Esophagus muscularis mucosa (tissue), 4 donors: ENCODE results near the gene GTF2E1. TPM values are rescaled to one million over a fixed set of nuclear protein-coding genes. Genes with fewer than 3 reads are reported as not detected.
A peak's percentile ranks its signal among the peaks of the same experiment; 100 is the strongest.

ENCODE experiments used
- DNase-seq: peaks from one replicate; pipeline ENCODE4 v3.0.0-alpha.2; 2017; ENCODE audit errors: extremely low spot score
- H3K27ac ChIP-seq, 4 donors: fragments of 200-600 bp; sonication (generic); replicated peaks in 1 of 4; 1 replicate in 3 of 4; 2 replicates in 1 of 4; pipeline ENCODE4 v1.5.1; 2016 to 2019; ENCODE audit warnings: mild to moderate bottlenecking in 1 of 4
- H3K27me3 ChIP-seq, 4 donors: fragments of 200-600 bp; sonication (generic); one replicate each; pipeline versions ENCODE4 v1.5.1 to v1.6.0; 2016 to 2019
- H3K36me3 ChIP-seq, 4 donors: fragments of 200-600 bp; sonication (generic); one replicate each; pipeline ENCODE4 v1.5.1; 2016 to 2019
- H3K4me1 ChIP-seq, 4 donors: fragments of 200-600 bp; sonication (generic); one replicate each; pipeline ENCODE4 v1.5.1; 2016 to 2019
- H3K4me3 ChIP-seq, 4 donors: fragments of 200-600 bp; sonication (generic); 1 replicate in 2 of 4; 2 replicates in 2 of 4; pipeline ENCODE4 v1.5.1; 2016 to 2019; ENCODE audit warnings: mild to moderate bottlenecking in 4 of 4, moderate library complexity in 1 of 4
- H3K9me3 ChIP-seq, 4 donors: fragments of 200-600 bp; sonication (generic); 1 replicate in 3 of 4; 2 replicates in 1 of 4; pipeline ENCODE4 v1.5.1; 2016 to 2019
- CTCF ChIP-seq, 3 experiments: fragments of 200-600 bp in 2 of 3; fragments of 450-650 bp in 1 of 3; sonication (generic) in 2 of 3; IDR thresholded peaks; one replicate each; pipeline ENCODE4 v1.5.1; 2017 to 2019; ENCODE audit warnings: antibody characterized with exemption in 3 of 3, mild to moderate bottlenecking in 2 of 3, moderate library complexity in 1 of 3
- EP300 ChIP-seq: sonication (generic); formaldehyde crosslinking; IDR thresholded peaks from one replicate; pipeline ENCODE4 v1.6.1; 2017; ENCODE audit warnings: antibody characterized with exemption
- POLR2A ChIP-seq: fragments of 450-650 bp; IDR thresholded peaks from one replicate; pipeline ENCODE4 v1.6.1; 2017; ENCODE audit warnings: antibody characterized with exemption, moderate library complexity, mild to moderate bottlenecking, low read depth
- POLR2AphosphoS5 ChIP-seq, 2 donors: sonication (generic); formaldehyde crosslinking; IDR thresholded peaks; one replicate each; pipeline ENCODE4 v1.6.1; 2017; ENCODE audit warnings: antibody characterized with exemption in 2 of 2
- WGBS: methylation state at CpG from one replicate; pipeline ENCODE4 v1.1.5; 2018; 5-methylcytosine and 5-hydroxymethylcytosine counted together
- intact Hi-C: fragments of 100-400 bp; cut with DNase I; formaldehyde crosslinking; loops from one replicate; pipeline ENCODE4 v1.15.1; 2023
- total RNA-seq, 4 donors: library from RNA; depleted of rRNA; stranded (reverse); fragments of >200 nt; gene quantifications; one replicate each; pipeline versions ENCODE4 v1.1.0 to v1.2.1, GENCODE V29; 2016

Gene GTF2E1
- total RNA-seq: 10 to 100 TPM in 3 of 4 donors, 1 to 10 TPM in 1; 9.4 to 18.2 (median 13.9) TPM

- Histone ChIP-seq H3K36me3 (peaks cover 0 to 16% (median 10%) of the 10 kb centered on the region in 4 donors), H3K4me3 (peak within 1 kb of the TSS; percentile 64 to 96 (median 80)), H3K27me3 (no peaks in the 10 kb centered on the region), H3K27ac (peak within 1 kb of the TSS; percentile 91 to 97 (median 94)), H3K9me3 (no peaks in the 10 kb centered on the region), H3K4me1 (peaks cover 16 to 26% (median 21%) of the 10 kb centered on the region in 4 donors)
- peak; percentile 100 for DNase-seq
- intact Hi-C loops: loop anchor here (10.0 kb wide), 1 partner anchor 178 kb away; no protein-coding TSS in a partner anchor
- no peak for TF ChIP-seq POLR2A
- peak; percentile 90 to 91 for TF ChIP-seq POLR2AphosphoS5 (IDR thresholded peaks at IDR 0.05)
- under 1% methylated on average over 29 of the region's 39 CpGs for WGBS
These were observed at the start of gene GTF2E1, which contains the start of gene RABL3 for GRCh38 chr3:120742198-120742848. Gene GTF2E1, plus strand, starts transcription at chr3:120742744. Its CDS starts 7,809 bp downstream, at chr3:120750553. Gene RABL3, minus strand, starts transcription at chr3:120742516. Its CDS starts 9 bp downstream, at chr3:120742507.

- no peak for DNase-seq
These were observed 48.9 kb upstream of the GTF2E1 start for GRCh38 chr3:120693439-120694171.

GRCh38 chr3:120699333-120699732 lies 43.2 kb upstream of the GTF2E1 start:
- no peak for DNase-seq
- WGBS: 90% methylated on average over 3 of the region's 3 CpGs
- TF ChIP-seq POLR2AphosphoS5 (IDR thresholded peaks at IDR 0.05) (no peak), POLR2A (no peak)
- peaks cover 0 to 35% (median 11%) of the 10 kb centered on the region in 4 donors for H3K36me3 ChIP-seq
- no peaks in the 10 kb centered on the region for H3K27me3 ChIP-seq
- H3K4me1 ChIP-seq: no peaks in the 10 kb centered on the region
- no peak overlapping the region for H3K4me3 ChIP-seq
- peaks cover 0 to 4% (median 0%) of the 10 kb centered on the region in 4 donors for H3K9me3 ChIP-seq
- intact Hi-C loops: no loop called here
- H3K27ac ChIP-seq: no peak overlapping the region

More at GRCh38 chr3:120693439-120694171, 48.9 kb upstream of the GTF2E1 start:
- no peaks in the 10 kb centered on the region for H3K9me3 ChIP-seq
- TF ChIP-seq CTCF (IDR thresholded peaks at IDR 0.05) (no peak), EP300 (no peak), POLR2A (no peak), POLR2AphosphoS5 (IDR thresholded peaks at IDR 0.05) (no peak)
- H3K27ac ChIP-seq: no peak overlapping the region
- peaks cover 0 to 28% (median 16%) of the 10 kb centered on the region in 4 donors for H3K36me3 ChIP-seq
- 93% methylated on average over 1 of the region's 1 CpG for WGBS
- H3K27me3 ChIP-seq: no peaks in the 10 kb centered on the region
- H3K4me3 ChIP-seq: no peak overlapping the region
- intact Hi-C loops: no loop called here
- H3K4me1 ChIP-seq: peaks cover 0 to 10% (median 3%) of the 10 kb centered on the region in 4 donors

GRCh38 chr3:120705884-120706582 lies 36.5 kb upstream of the GTF2E1 start:
- intact Hi-C loops: no loop called here
- Histone ChIP-seq H3K27me3 (no peaks in the 10 kb centered on the region), H3K9me3 (peaks cover 0 to 4% (median 0%) of the 10 kb centered on the region in 4 donors), H3K4me1 (no peaks in the 10 kb centered on the region), H3K4me3 (no peak overlapping the region), H3K36me3 (peaks cover 0 to 42% (median 9%) of the 10 kb centered on the region in 4 donors), H3K27ac (no peak overlapping the region)
- 95% methylated on average over 5 of the region's 5 CpGs for WGBS
- DNase-seq: no peak
- no peak for TF ChIP-seq POLR2A
- TF ChIP-seq POLR2AphosphoS5 (IDR thresholded peaks at IDR 0.05): no peak
- no peak for TF ChIP-seq CTCF (IDR thresholded peaks at IDR 0.05)
- TF ChIP-seq EP300: no peak

- Histone ChIP-seq H3K4me1 (no peaks in the 10 kb centered on the region), H3K27ac (no peak overlapping the region), H3K9me3 (peaks cover 0 to 4% (median 0%) of the 10 kb centered on the region in 4 donors), H3K4me3 (no peak overlapping the region), H3K36me3 (peaks cover 0 to 40% (median 9%) of the 10 kb centered on the region in 4 donors), H3K27me3 (no peaks in the 10 kb centered on the region)
- intact Hi-C loops: no loop called here
- TF ChIP-seq EP300: no peak
- no peak for TF ChIP-seq CTCF (IDR thresholded peaks at IDR 0.05)
- no peak for TF ChIP-seq POLR2A
- no peak for TF ChIP-seq POLR2AphosphoS5 (IDR thresholded peaks at IDR 0.05)
- no peak for DNase-seq
These were observed 35.6 kb upstream of the GTF2E1 start for GRCh38 chr3:120706950-120707349.
